H9 (cell line): ENCODE measurements around the gene INSRR. TPM values are rescaled to one million over a fixed set of nuclear protein-coding genes. Genes with fewer than 3 reads are reported as not detected.

Experiments
- DNase-seq: peaks from one replicate; pipeline ENCODE4 v3.0.0-alpha.2; 2017
- H2AFZ ChIP-seq: one replicate; pipeline ENCODE4 v1.6.1; 2013; ENCODE audit warnings: mild to moderate bottlenecking, low read length, control low read depth, moderate library complexity
- H2AK5ac ChIP-seq: 2 replicates; pipeline ENCODE4 v1.6.1; 2013; ENCODE audit warnings: low read length, control low read depth, mixed read lengths; ENCODE audit not compliant: insufficient read length
- H2BK120ac ChIP-seq: one replicate; pipeline ENCODE4 v1.6.1; 2013; ENCODE audit warnings: low read depth, mild to moderate bottlenecking, low read length, control low read depth, inconsistent platforms; ENCODE audit not compliant: poor library complexity, severe bottlenecking
- H2BK12ac ChIP-seq: 2 replicates; pipeline ENCODE4 v1.6.1; 2013; ENCODE audit warnings: low read length, control low read depth, mixed read lengths, low read depth; ENCODE audit not compliant: insufficient read length
- H2BK15ac ChIP-seq: 2 replicates; pipeline ENCODE4 v1.6.1; 2013; ENCODE audit warnings: low read depth, low read length, control low read depth
- H2BK20ac ChIP-seq: one replicate; pipeline ENCODE4 v1.6.1; 2013; ENCODE audit warnings: low read depth, mild to moderate bottlenecking, low read length, control low read depth, inconsistent platforms; ENCODE audit not compliant: poor library complexity, severe bottlenecking
- H2BK5ac ChIP-seq: 2 replicates; pipeline ENCODE4 v1.6.1; 2013; ENCODE audit warnings: low read length, control low read depth, mixed read lengths; ENCODE audit not compliant: insufficient read length
- H3K14ac ChIP-seq: 2 replicates; pipeline ENCODE4 v1.6.1; 2013; ENCODE audit warnings: low read length, control low read depth; ENCODE audit not compliant: insufficient read depth
- H3K18ac ChIP-seq: 2 replicates; pipeline ENCODE4 v1.6.1; 2013; ENCODE audit warnings: low read depth, mild to moderate bottlenecking, mixed read lengths, low read length, control low read depth; ENCODE audit not compliant: insufficient read length
- H3K23ac ChIP-seq: 2 replicates; pipeline ENCODE4 v1.6.1; 2013; ENCODE audit warnings: low read length, control low read depth, mixed read lengths, low read depth; ENCODE audit not compliant: insufficient read length
- H3K23me2 ChIP-seq: 2 replicates; pipeline ENCODE4 v1.6.1; 2013; ENCODE audit warnings: low read depth, mild to moderate bottlenecking, mixed read lengths, low read length, control low read depth; ENCODE audit not compliant: insufficient read length, poor library complexity, severe bottlenecking
- H3K27ac ChIP-seq: 2 replicates; pipeline ENCODE4 v1.5.1; 2013; ENCODE audit warnings: low read length, control low read depth, mixed read lengths, low read depth; ENCODE audit not compliant: insufficient read length
- H3K27me3 ChIP-seq: 2 replicates; pipeline ENCODE4 v1.6.1; 2013; ENCODE audit warnings: low read length, control low read depth, inconsistent platforms; ENCODE audit not compliant: insufficient read depth
- H3K4ac ChIP-seq: 2 replicates; pipeline ENCODE4 v1.6.1; 2013; ENCODE audit warnings: low read depth, mild to moderate bottlenecking, control low read depth, inconsistent platforms, low read length, moderate library complexity
- H3K4me1 ChIP-seq: 2 replicates; pipeline ENCODE4 v1.6.1; 2013; ENCODE audit warnings: low read length, control low read depth, inconsistent platforms; ENCODE audit not compliant: insufficient read depth
- H3K4me2 ChIP-seq: 2 replicates; pipeline ENCODE4 v1.6.1; 2013; ENCODE audit warnings: low read length, control low read depth, mixed read lengths; ENCODE audit not compliant: insufficient read length, insufficient read depth
- H3K56ac ChIP-seq: 2 replicates; pipeline ENCODE4 v1.6.1; 2013; ENCODE audit warnings: low read depth, mild to moderate bottlenecking, mixed read lengths, low read length, control low read depth; ENCODE audit not compliant: insufficient read length
- H3K79me1 ChIP-seq: 2 replicates; pipeline ENCODE4 v1.6.1; 2013; ENCODE audit warnings: low read depth, mild to moderate bottlenecking, moderate library complexity, low read length, control low read depth, inconsistent platforms; ENCODE audit not compliant: insufficient read depth, poor library complexity, severe bottlenecking
- H3K79me2 ChIP-seq: 2 replicates; pipeline ENCODE4 v1.6.1; 2013; ENCODE audit warnings: low read length, control low read depth, inconsistent platforms; ENCODE audit not compliant: insufficient read depth
- H3K9ac ChIP-seq: 2 replicates; pipeline ENCODE4 v1.6.1; 2013; ENCODE audit warnings: low read length, control low read depth, mixed read lengths; ENCODE audit not compliant: insufficient read length; ENCODE audit errors: extremely low read depth
- H3K9me3 ChIP-seq: one replicate; pipeline ENCODE4 v1.6.1; 2013; ENCODE audit warnings: low read depth, low read length, inconsistent platforms; ENCODE audit not compliant: control insufficient read depth
- H3T11ph ChIP-seq: one replicate; pipeline ENCODE4 v1.6.1; 2013; ENCODE audit warnings: mild to moderate bottlenecking, low read length, control low read depth, inconsistent platforms
- H4K20me1 ChIP-seq: one replicate; pipeline ENCODE4 v1.6.1; 2013; ENCODE audit not compliant: control insufficient read depth, insufficient read length, insufficient read depth
- H4K5ac ChIP-seq: 2 replicates; pipeline ENCODE4 v1.6.1; 2013; ENCODE audit warnings: low read depth, mild to moderate bottlenecking, mixed read lengths, low read length, control low read depth; ENCODE audit not compliant: insufficient read length
- H4K8ac ChIP-seq: replicated peaks from 2 replicates; pipeline ENCODE4 v1.6.1; 2013; ENCODE audit warnings: low read length, control low read depth, mixed read lengths, low read depth; ENCODE audit not compliant: insufficient read length
- H4K91ac ChIP-seq: 2 replicates; pipeline ENCODE4 v1.6.1; 2013; ENCODE audit warnings: low read depth, mild to moderate bottlenecking, moderate library complexity, mixed read lengths, low read length, control low read depth; ENCODE audit not compliant: insufficient read length
- H3K27ac Mint-ChIP-seq, 3 experiments: 2 replicates in 2 of 3; 3 replicates in 1 of 3; pipeline ENCODE4 v1.8.0; 2020 to 2021; ENCODE audit warnings: mixed read lengths in 3 of 3, mild to moderate bottlenecking in 1 of 3, moderate library complexity in 1 of 3
- H3K27me3 Mint-ChIP-seq: 2 replicates; pipeline ENCODE4 v1.8.0; 2021; ENCODE audit warnings: low read depth, mild to moderate bottlenecking, moderate library complexity, mixed read lengths
- H3K36me3 Mint-ChIP-seq, 3 experiments: 2 replicates in 2 of 3; 3 replicates in 1 of 3; pipeline ENCODE4 v1.8.0; 2020 to 2021; ENCODE audit warnings: low read depth in 3 of 3, mixed read lengths in 3 of 3; ENCODE audit not compliant: insufficient read depth in 1 of 3
- H3K4me1 Mint-ChIP-seq, 2 experiments: 2 replicates each; pipeline ENCODE4 v1.8.0; 2020; ENCODE audit warnings: mixed read lengths in 2 of 2
- H3K4me3 Mint-ChIP-seq, 2 experiments: 2 replicates in 1 of 2; 3 replicates in 1 of 2; pipeline ENCODE4 v1.8.0; 2020 to 2021; ENCODE audit warnings: mild to moderate bottlenecking in 2 of 2, mixed read lengths in 2 of 2, moderate library complexity in 1 of 2
- H3K9me3 Mint-ChIP-seq, 2 experiments: 2 replicates in 1 of 2; 3 replicates in 1 of 2; pipeline ENCODE4 v1.8.0; 2020; ENCODE audit warnings: mild to moderate bottlenecking in 2 of 2, mixed read lengths in 2 of 2, moderate library complexity in 1 of 2
- WGBS: extraction: QIAGEN DNeasy Blood & Tissue Kit; methylation state at CpG from one replicate; pipeline ENCODE4 v1.1.7; 2013; ENCODE audit warnings: missing lambda C conversion rate, low lambda C conversion rate, mixed read lengths; ENCODE audit not compliant: insufficient read length; ENCODE audit errors: extremely low coverage; 5-methylcytosine and 5-hydroxymethylcytosine counted together
- total RNA-seq: library from RNA; stranded (reverse); gene quantifications from 2 replicates; pipeline ENCODE4 v1.2.1, GENCODE V29; 2021
- TF ChIP-seq, protein P1 (sequence below): fragments of 200-600 bp; sonication (generic); conservative IDR thresholded peaks from 3 replicates; pipeline ENCODE4 v1.8.0; 2021; ENCODE audit warnings: antibody characterized with exemption, mild to moderate bottlenecking

INSRR gene
- total RNA-seq, 1 experiment from 2014 or later = not detected

DNA sequence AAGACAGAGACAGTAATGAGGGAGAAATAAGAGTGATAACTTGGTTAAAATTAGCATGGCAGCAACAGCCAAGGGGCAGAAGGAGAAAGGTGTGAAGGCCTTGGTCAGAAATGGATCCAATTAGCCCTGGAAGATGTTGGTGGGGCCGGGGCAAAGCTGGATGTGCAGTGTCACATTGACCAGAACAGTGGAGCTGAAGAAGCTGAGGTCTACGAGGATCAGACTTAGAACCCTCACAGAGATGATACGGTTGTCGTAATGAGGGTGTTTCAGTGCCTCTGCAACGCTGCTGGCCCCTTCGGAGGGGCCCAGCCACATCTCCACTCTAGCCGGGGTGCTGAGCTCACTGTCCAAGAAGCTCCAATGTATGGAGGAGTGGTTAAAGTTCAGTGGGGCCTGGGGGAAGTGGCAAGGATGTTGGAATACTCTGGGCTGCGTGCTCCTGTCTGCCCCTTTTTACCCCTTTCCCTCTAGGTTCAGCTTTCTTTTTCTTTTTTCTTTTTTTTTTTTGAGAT lies 56.4 kb downstream of the INSRR start:
- peaks cover 11 to 42% (median 29%) of the 10 kb centered on the region in 3 experiments; a peak in 6 of 7 replicates for H3K36me3 Mint-ChIP-seq
- Histone ChIP-seq H2BK12ac (no peak overlapping the region), H4K5ac (no peak overlapping the region), H3K18ac (no peak overlapping the region), H3K27me3 (no peaks in the 10 kb centered on the region), H3K56ac (no peak overlapping the region), H2AFZ (no peak overlapping the region), H3K4ac (no peak overlapping the region), H3K4me1 (no peaks in the 10 kb centered on the region), H3K4me2 (no peak overlapping the region), H2AK5ac (no peak overlapping the region), H3K9ac (no peak overlapping the region), H4K8ac (no peak overlapping the region), H3K9me3 (no peaks in the 10 kb centered on the region), H3K27ac (no peak overlapping the region), H3K23me2 (no peaks in the 10 kb centered on the region), H3K23ac (no peak overlapping the region), H2BK120ac (no peak overlapping the region), H2BK15ac (no peak overlapping the region), H2BK5ac (no peak overlapping the region), H3K14ac (no peak overlapping the region), H2BK20ac (no peak overlapping the region), H4K20me1 (no peaks in the 10 kb centered on the region), H3K79me2 (no peaks in the 10 kb centered on the region), H3T11ph (no peak overlapping the region), H3K79me1 (no peaks in the 10 kb centered on the region), H4K91ac (no peak overlapping the region)
- H3K4me3 Mint-ChIP-seq = no peak overlapping the region
- TF ChIP-seq, protein P1, sequence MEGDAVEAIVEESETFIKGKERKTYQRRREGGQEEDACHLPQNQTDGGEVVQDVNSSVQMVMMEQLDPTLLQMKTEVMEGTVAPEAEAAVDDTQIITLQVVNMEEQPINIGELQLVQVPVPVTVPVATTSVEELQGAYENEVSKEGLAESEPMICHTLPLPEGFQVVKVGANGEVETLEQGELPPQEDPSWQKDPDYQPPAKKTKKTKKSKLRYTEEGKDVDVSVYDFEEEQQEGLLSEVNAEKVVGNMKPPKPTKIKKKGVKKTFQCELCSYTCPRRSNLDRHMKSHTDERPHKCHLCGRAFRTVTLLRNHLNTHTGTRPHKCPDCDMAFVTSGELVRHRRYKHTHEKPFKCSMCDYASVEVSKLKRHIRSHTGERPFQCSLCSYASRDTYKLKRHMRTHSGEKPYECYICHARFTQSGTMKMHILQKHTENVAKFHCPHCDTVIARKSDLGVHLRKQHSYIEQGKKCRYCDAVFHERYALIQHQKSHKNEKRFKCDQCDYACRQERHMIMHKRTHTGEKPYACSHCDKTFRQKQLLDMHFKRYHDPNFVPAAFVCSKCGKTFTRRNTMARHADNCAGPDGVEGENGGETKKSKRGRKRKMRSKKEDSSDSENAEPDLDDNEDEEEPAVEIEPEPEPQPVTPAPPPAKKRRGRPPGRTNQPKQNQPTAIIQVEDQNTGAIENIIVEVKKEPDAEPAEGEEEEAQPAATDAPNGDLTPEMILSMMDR = no peak
- WGBS = no CpG with 5 or more reads among the region's 8 CpGs
- H3K27me3 Mint-ChIP-seq = peaks cover 2% of the 10 kb centered on the region
- peaks cover 0 to 11% of the 10 kb centered on the region in 2 experiments; a peak in 2 of 4 replicates for H3K4me1 Mint-ChIP-seq
- no peak overlapping the region; a peak in 1 of 7 replicates for H3K27ac Mint-ChIP-seq
- no peak for DNase-seq
- no peaks in the 10 kb centered on the region for H3K9me3 Mint-ChIP-seq
